Heart left ventricle (tissue), 13 donors: ENCODE data around the gene MCTP1.

Experiments
- CTCF ChIP-seq, 12 donors: fragments of 200-600 bp; sonication (generic) in 4 of 12; IDR thresholded peaks; one replicate each; pipeline versions ENCODE4 v1.5.0 to v1.8.0; 2018 to 2022; ENCODE audit warnings: antibody characterized with exemption in 12 of 12, mild to moderate bottlenecking in 5 of 12
- POLR2A ChIP-seq, 2 donors: fragments of 450-650 bp; IDR thresholded peaks; one replicate each; pipeline ENCODE4 v1.6.1; 2017; ENCODE audit warnings: antibody characterized with exemption in 2 of 2, mild to moderate bottlenecking in 2 of 2, moderate library complexity in 2 of 2
- donor health status: ischemic (EF 13 %, LVEDD 7.1; RV severe dilation, severe dysfunction).
- donor health status: DM: no; HTN: yes; CAD: no.
- donor health status: DM: no; HTN: no; CAD: no.
- donor health status: ischemic (EF 25% LVEDD 6.9; RV normal size, moderate dysfunction).
- donor health status: ischemic (EF 25% LVEDD 5.7; RV mildly dilated, moderate dysfunction).
- donor health status: ischemic (EF 35%, LVEDD 5.7; RV mildly dilated, moderate dysfunction).
- donor health status: nonischemic (EF 11% LVEDD 7.7; RV severe dilation, severe dysfunction).
- donor health status: DM: yes; HTN: yes; CAD: no.
- donor health status: PGD.
- donor health status: ischemic (EF 29% LVEDD 5.4; RV normal size, mild dysfunction).
- donor health status: nonischemic (EF 23%, LVEDD 6.1; RV moderate dilation, normal function).

- TF ChIP-seq CTCF (IDR thresholded peaks at IDR 0.05), result no peak
- TF ChIP-seq POLR2A (IDR thresholded peaks at IDR 0.05), result no peak
Observed at GRCh38 chr5:95098012-95098411, 186.9 kb downstream of the MCTP1 start.
